ENCODE data around the gene SMIM29. TPM values are rescaled to one million over a fixed set of nuclear protein-coding genes. Genes with fewer than 3 reads are reported as not detected.
A peak's percentile ranks its signal among the peaks of the same experiment; 100 is the strongest.

SMIM29 gene
- total RNA-seq, 1 experiment from 2014 or later = 5.4 TPM

DNA sequence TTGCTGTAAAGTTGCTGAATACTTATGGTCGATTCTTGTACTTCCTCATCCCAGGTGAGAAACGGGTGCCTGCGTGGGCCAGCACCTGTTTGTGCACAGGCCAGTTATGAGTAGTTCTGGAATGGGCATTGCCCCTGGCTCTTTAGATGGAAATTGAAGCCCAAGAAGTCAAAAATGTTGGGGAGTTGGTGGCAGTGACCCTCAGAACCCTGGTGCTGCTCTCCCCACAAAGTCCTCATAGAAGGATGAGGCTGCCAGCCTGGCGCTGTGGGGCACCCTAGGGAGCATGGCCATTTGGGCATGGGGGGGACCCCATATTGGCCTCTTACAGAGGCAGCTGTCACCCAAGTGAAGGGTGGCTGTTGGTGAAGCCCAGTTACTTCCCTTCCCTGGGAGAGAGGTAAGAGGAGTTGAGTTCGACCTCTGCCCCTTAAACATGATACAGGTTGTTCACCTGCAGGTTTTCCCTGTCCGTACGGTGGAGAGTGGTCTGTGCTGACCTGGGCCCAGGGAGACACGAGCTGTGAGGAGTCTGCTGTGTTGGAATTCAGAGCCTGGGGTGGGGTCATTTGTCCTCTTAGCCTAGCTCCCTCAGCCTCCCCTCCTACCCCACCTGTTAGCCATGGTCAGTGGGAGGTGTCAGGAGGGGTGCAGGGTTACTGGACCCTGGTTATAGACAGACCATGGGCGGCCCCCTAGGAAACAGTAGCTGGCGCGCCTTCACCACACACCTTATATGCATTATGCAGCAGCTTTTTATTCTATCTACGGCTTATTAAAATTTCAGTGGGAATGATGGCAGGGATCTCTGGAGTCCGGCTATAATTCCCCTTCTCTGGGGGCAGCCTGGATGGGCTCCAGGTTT is 7.2 kb downstream of the SMIM29 start:
- peak overlapping the region; percentile 57 to 88 for H3K4me3 Mint-ChIP-seq
- no peak overlapping the region for H3K27ac ChIP-seq (ENCODE audit: insufficient read length, low read depth, low read length)

More for the DNA sequence above, 7.2 kb downstream of the SMIM29 start:
- H4K20me1 ChIP-seq (ENCODE audit: control insufficient read depth, insufficient read depth, insufficient read length) = no peaks in the 10 kb centered on the region
- no peak overlapping the region for H3K4ac ChIP-seq (ENCODE audit: low read depth, low read length)
- no peak overlapping the region for H3K9ac ChIP-seq (ENCODE audit: extremely low read depth, insufficient read length, low read length)
- TF ChIP-seq CTCF (conservative IDR thresholded peaks at IDR 0.05) = no peak
- no peak overlapping the region for H3K4me2 ChIP-seq (ENCODE audit: insufficient read depth, insufficient read length, low read length)
- H2BK15ac ChIP-seq (ENCODE audit: low read depth, low read length) = no peak overlapping the region
- no CpG with 5 or more reads among the region's 13 CpGs for WGBS (ENCODE audit: extremely low coverage, insufficient read length, low lambda C conversion rate)
- H3K23me2 ChIP-seq (ENCODE audit: insufficient read length, low read depth, low read length, poor library complexity, severe bottlenecking) = peaks cover 4% of the 10 kb centered on the region
- H4K5ac ChIP-seq (ENCODE audit: insufficient read length, low read depth, low read length) = no peak overlapping the region
- H3T11ph ChIP-seq (ENCODE audit: low read length) = no peak overlapping the region
- H2AFZ ChIP-seq (ENCODE audit: low read length) = no peak overlapping the region
- H3K9me3 ChIP-seq (ENCODE audit: control insufficient read depth, low read depth, low read length) = no peaks in the 10 kb centered on the region
- no peak overlapping the region for H3K18ac ChIP-seq (ENCODE audit: insufficient read length, low read depth, low read length)
- Mint-ChIP-seq H3K36me3 (ENCODE audit: insufficient read depth in 1 of 3, low read depth in 3 of 3) (peaks cover 60 to 82% (median 72%) of the 10 kb centered on the region in 3 experiments), H3K27me3 (ENCODE audit: low read depth) (no peaks in the 10 kb centered on the region; the same call in 1 of the 2 replicates), H3K4me1 (peaks cover 53 to 72% of the 10 kb centered on the region in 2 experiments), H3K27ac (peak overlapping the region; percentile 46 to 96 (median 73); a peak in 3 of 7 replicates), H3K9me3 (no peaks in the 10 kb centered on the region; a peak in 1 of 5 replicates)
- no peak overlapping the region for H4K8ac ChIP-seq (replicated peaks; ENCODE audit: insufficient read length, low read depth, low read length)
- peaks cover 35% of the 10 kb centered on the region; the same call in 1 of the 2 replicates for H3K79me2 ChIP-seq (ENCODE audit: insufficient read depth, low read length)
- no peak overlapping the region for H3K56ac ChIP-seq (ENCODE audit: insufficient read length, low read depth, low read length)
- H2AK5ac ChIP-seq (ENCODE audit: insufficient read length, low read length) = no peak overlapping the region
- H2BK120ac ChIP-seq (ENCODE audit: low read depth, low read length, poor library complexity, severe bottlenecking) = no peak overlapping the region
- H2BK20ac ChIP-seq (ENCODE audit: low read depth, low read length, poor library complexity, severe bottlenecking) = no peak overlapping the region
- H2BK12ac ChIP-seq (ENCODE audit: insufficient read length, low read depth, low read length) = no peak overlapping the region
- peaks cover 6% of the 10 kb centered on the region for H3K4me1 ChIP-seq (ENCODE audit: insufficient read depth, low read length)
- H3K27me3 ChIP-seq (ENCODE audit: insufficient read depth, low read length) = no peaks in the 10 kb centered on the region
- no peak overlapping the region for H4K91ac ChIP-seq (ENCODE audit: insufficient read length, low read depth, low read length)
- no peak overlapping the region for H3K23ac ChIP-seq (ENCODE audit: insufficient read length, low read depth, low read length)
- DNase-seq = no peak
- no peak overlapping the region; the same call in 1 of the 2 replicates for H3K14ac ChIP-seq (ENCODE audit: insufficient read depth, low read length)
- H3K79me1 ChIP-seq (ENCODE audit: insufficient read depth, low read depth, low read length, poor library complexity, severe bottlenecking) = peaks cover 9% of the 10 kb centered on the region
- no peak overlapping the region for H2BK5ac ChIP-seq (ENCODE audit: insufficient read length, low read length)
